HL-60/S4 treated with retinoic acid at 250 ng/mL for 4 days and 3 days (cell line): ENCODE measurements around the gene KANSL2.

Experiments used
- in situ Hi-C: fragments of 300-500 bp; cut with MboI; formaldehyde crosslinking; loops from 2 replicates; pipeline ENCODE4 v1.7.0; 2022; ENCODE audit warnings: low sequenced_read_pairs

KANSL2 gene

GRCh38 chr12:48613321-48613720 is 68.7 kb downstream of the KANSL2 start:
- in situ Hi-C loops: no loop called here
